Measurements from ENCODE around the gene INO80B. TPM values are rescaled to one million over a fixed set of nuclear protein-coding genes. Genes with fewer than 3 reads are reported as not detected.

The INO80B gene
- total and polyA plus RNA-seq, 9 of the 15 experiments (the other 6 are each of a cell fraction or from before 2014, with no cell fraction given), result 0.41 to 22.6 (median 9.0) TPM

GRCh38 chr2:74502720-74503505 lies 48.0 kb downstream of the INO80B start (continued):
- TF ChIP-seq ZBTB40 (IDR thresholded peaks at IDR 0.05), result peak; percentile 33; the same call in 1 of the 2 replicates
- no peak for TF ChIP-seq ZBTB40 (CRISPR knock-in tag; IDR thresholded peaks at IDR 0.05)
- TF ChIP-seq SRSF9 (IDR thresholded peaks at IDR 0.05; ENCODE audit: borderline replicate concordance, low read depth, low read length), result no peak
- peak; percentile 30 for TF ChIP-seq REST (IDR thresholded peaks at IDR 0.05; ENCODE audit: borderline replicate concordance)
- no peak; the same call in none of the 2 replicates for TF ChIP-seq REST (CRISPR knock-in tag; IDR thresholded peaks at IDR 0.05; ENCODE audit: low read depth)
- 0 out of 2 replicates have a peak, but pooled peaks have one; percentile 58 for TF ChIP-seq KLF6 (CRISPR knock-in tag; IDR thresholded peaks at IDR 0.05; ENCODE audit: borderline replicate concordance)
- no peak for TF ChIP-seq KDM1A (IDR thresholded peaks at IDR 0.05)
- no peak for TF ChIP-seq ADNP (tag; IDR thresholded peaks at IDR 0.05)
- peak; percentile 47; the same call in 1 of the 2 replicates for TF ChIP-seq TGIF2 (CRISPR knock-in tag; IDR thresholded peaks at IDR 0.05)
- TF ChIP-seq ZNF695 (CRISPR knock-in tag; IDR thresholded peaks at IDR 0.05), result no peak
- TF ChIP-seq TBP (optimal IDR thresholded peaks at IDR 0.05; ENCODE audit: low read depth, low read length), result peak; percentile 77

All from K562 (cell line).